IMR-90 (cell line): ENCODE data around the gene GABBR2. TPM values are rescaled to one million over a fixed set of nuclear protein-coding genes. Genes with fewer than 3 reads are reported as not detected.
A peak's percentile ranks its signal among the peaks of the same experiment; 100 is the strongest.

Experiments
- ATAC-seq: fragments of 200-7000 bp; cut with Tn5 transposase; 2 replicates; pipeline ENCODE4 v1.9.1; 2020; ENCODE audit warnings: low read depth, mild to moderate bottlenecking, moderate library complexity
- BruUV-seq: library from RNA; stranded (reverse); fragments of 400-500 nt; replicated peaks from 2 replicates; lab custom pipeline; 2021; lab: Mats Ljungman, UMichigan
- CTCF ChIA-PET: fragments of 300-600 bp; formaldehyde crosslinking; extraction: SDS; loops from one replicate; lab custom pipeline; 2021; ENCODE audit warnings: antibody characterized with exemption; lab: Yijun Ruan, JAX
- POLR2A ChIA-PET: fragments of 300-600 bp; sonication (Branson Sonifier 250); formaldehyde crosslinking; loops from one replicate; lab custom pipeline; 2022; ENCODE audit warnings: antibody characterized with exemption; ENCODE audit not compliant: unreplicated experiment; lab: Charles Lee
- DNase-seq: peaks from one replicate; pipeline ENCODE4 v3.0.0; 2013
- H2AFZ ChIP-seq: replicated peaks from 2 replicates; pipeline ENCODE3; 2013; ENCODE audit warnings: low read length, mild to moderate bottlenecking; ENCODE audit not compliant: poor library complexity
- H2AK5ac ChIP-seq: 2 replicates; pipeline ENCODE4 v1.6.1; 2013; ENCODE audit warnings: low read depth, low read length, inconsistent platforms
- H2AK9ac ChIP-seq: replicated peaks from 2 replicates; pipeline ENCODE3; 2013; ENCODE audit warnings: mild to moderate bottlenecking, low read depth, low read length, moderate library complexity; ENCODE audit not compliant: poor library complexity
- H2BK120ac ChIP-seq: 2 replicates; pipeline ENCODE4 v1.6.1; 2013; ENCODE audit warnings: low read depth, low read length, inconsistent platforms
- H2BK15ac ChIP-seq: 3 replicates; pipeline ENCODE4 v1.6.1; 2013; ENCODE audit warnings: low read depth, low read length, inconsistent platforms
- H2BK20ac ChIP-seq: 2 replicates; pipeline ENCODE4 v1.6.1; 2013; ENCODE audit warnings: low read depth, mild to moderate bottlenecking, inconsistent platforms, low read length, moderate library complexity
- H2BK5ac ChIP-seq: 2 replicates; pipeline ENCODE4 v1.6.1; 2013; ENCODE audit warnings: mild to moderate bottlenecking, low read depth, low read length, inconsistent platforms; ENCODE audit not compliant: poor library complexity, severe bottlenecking
- H3K14ac ChIP-seq: replicated peaks from 2 replicates; pipeline ENCODE4 v1.6.1; 2013; ENCODE audit warnings: low read depth, low read length, inconsistent platforms
- H3K18ac ChIP-seq: 2 replicates; pipeline ENCODE4 v1.6.1; 2013; ENCODE audit warnings: low read depth, low read length, control low read depth
- H3K23ac ChIP-seq: 2 replicates; pipeline ENCODE4 v1.6.1; 2013; ENCODE audit warnings: low read depth, low read length, inconsistent platforms
- H3K27ac ChIP-seq: 2 replicates; pipeline ENCODE4 v1.5.1; 2013; ENCODE audit warnings: mild to moderate bottlenecking, control low read depth, low read length; ENCODE audit not compliant: insufficient read depth
- H3K27me3 ChIP-seq: 2 replicates; pipeline ENCODE4 v1.6.1; 2013; ENCODE audit warnings: low read length; ENCODE audit not compliant: control insufficient read depth, insufficient read depth
- H3K36me3 ChIP-seq: 2 replicates; pipeline ENCODE4 v1.6.1; 2013; ENCODE audit warnings: low read length, mixed read lengths; ENCODE audit not compliant: control insufficient read depth, insufficient read depth
- H3K4ac ChIP-seq: 2 replicates; pipeline ENCODE4 v1.6.1; 2013; ENCODE audit warnings: low read depth, low read length, inconsistent platforms
- H3K4me1 ChIP-seq: 2 replicates; pipeline ENCODE4 v1.6.1; 2013; ENCODE audit warnings: low read length, mixed read lengths; ENCODE audit not compliant: control insufficient read depth, insufficient read depth
- H3K4me2 ChIP-seq: 2 replicates; pipeline ENCODE4 v1.6.1; 2013; ENCODE audit warnings: low read depth, mild to moderate bottlenecking, control low read depth, low read length, moderate library complexity
- H3K4me3 ChIP-seq: 2 replicates; pipeline ENCODE4 v1.5.1; 2013; ENCODE audit warnings: low read depth, mild to moderate bottlenecking, control low read depth, low read length, moderate library complexity; ENCODE audit not compliant: insufficient read depth
- H3K56ac ChIP-seq: 2 replicates; pipeline ENCODE4 v1.6.1; 2013; ENCODE audit warnings: low read length, inconsistent platforms; ENCODE audit not compliant: insufficient read depth; ENCODE audit errors: extremely low read depth
- H3K79me1 ChIP-seq, 2 experiments: 2 replicates each; pipeline ENCODE4 v1.6.1; 2013; ENCODE audit warnings: low read length in 2 of 2, inconsistent platforms in 1 of 2, low read depth in 1 of 2
- H3K9ac ChIP-seq: 2 replicates; pipeline ENCODE4 v1.6.1; 2013; ENCODE audit warnings: low read depth, low read length, control low read depth
- H3K9me1 ChIP-seq: 2 replicates; pipeline ENCODE4 v1.6.1; 2013; ENCODE audit warnings: low read length, inconsistent platforms; ENCODE audit not compliant: insufficient read depth
- H3K9me3 ChIP-seq: 2 replicates; pipeline ENCODE4 v1.6.1; 2013; ENCODE audit warnings: low read length; ENCODE audit not compliant: control insufficient read depth, insufficient read depth
- H4K20me1 ChIP-seq: 2 replicates; pipeline ENCODE4 v1.6.1; 2013; ENCODE audit warnings: low read length, inconsistent platforms; ENCODE audit not compliant: insufficient read depth
- H4K5ac ChIP-seq: 2 replicates; pipeline ENCODE4 v1.6.1; 2013; ENCODE audit warnings: mild to moderate bottlenecking, low read depth, low read length, control low read depth
- H4K8ac ChIP-seq, 2 experiments: 2 replicates each; pipeline ENCODE4 v1.6.1; 2013; ENCODE audit warnings: low read depth in 2 of 2, low read length in 2 of 2, control low read depth in 1 of 2, inconsistent platforms in 1 of 2
- H4K91ac ChIP-seq: 2 replicates; pipeline ENCODE4 v1.6.1; 2013; ENCODE audit warnings: low read depth, low read length, inconsistent platforms; ENCODE audit not compliant: insufficient read depth
- BHLHE40 ChIP-seq: fragments of 150-350 bp; IDR thresholded peaks from 2 replicates; pipeline ENCODE4 v1.6.1; 2016; ENCODE audit warnings: mild to moderate bottlenecking, low read depth, low read length
- CEBPB ChIP-seq: IDR thresholded peaks from 2 replicates; pipeline ENCODE4 v1.6.1; 2012; ENCODE audit warnings: low read depth, low read length, improper control_type of control experiment
- CHD1 ChIP-seq: IDR thresholded peaks from 2 replicates; pipeline ENCODE4 v1.6.1; 2012; ENCODE audit warnings: low read depth, low read length, improper control_type of control experiment
- CTCF ChIP-seq: conservative IDR thresholded peaks from 2 replicates; pipeline ENCODE4 v1.5.1; 2012; ENCODE audit warnings: mild to moderate bottlenecking, low read depth, low read length, improper control_type of control experiment
- ELK1 ChIP-seq: fragments of 150-350 bp; IDR thresholded peaks from 2 replicates; pipeline ENCODE4 v1.6.1; 2016; ENCODE audit warnings: low read depth, mild to moderate bottlenecking, low read length, moderate library complexity, borderline replicate concordance
- FOS ChIP-seq: fragments of 150-350 bp; IDR thresholded peaks from 2 replicates; pipeline ENCODE4 v1.6.1; 2016; ENCODE audit warnings: low read depth, low read length
- MAFK ChIP-seq: IDR thresholded peaks from 2 replicates; pipeline ENCODE4 v1.6.1; 2012; ENCODE audit warnings: low read depth, low read length, improper control_type of control experiment
- MAZ ChIP-seq: IDR thresholded peaks from 2 replicates; pipeline ENCODE4 v1.6.1; 2012; ENCODE audit warnings: low read depth, mild to moderate bottlenecking, low read length, improper control_type of control experiment, moderate library complexity, borderline replicate concordance
- MXI1 ChIP-seq: IDR thresholded peaks from 2 replicates; pipeline ENCODE4 v1.6.1; 2012; ENCODE audit warnings: low read depth, mild to moderate bottlenecking, low read length, moderate library complexity, borderline replicate concordance
- POLR2A ChIP-seq: IDR thresholded peaks from 2 replicates; pipeline ENCODE4 v1.6.1; 2012; ENCODE audit warnings: mild to moderate bottlenecking, low read depth, low read length
- RCOR1 ChIP-seq: IDR thresholded peaks from 2 replicates; pipeline ENCODE4 v1.6.1; 2012; ENCODE audit warnings: mild to moderate bottlenecking, low read length, improper control_type of control experiment; ENCODE audit not compliant: insufficient replicate concordance
- RFX5 ChIP-seq: IDR thresholded peaks from 2 replicates; pipeline ENCODE4 v1.8.0; 2012; ENCODE audit warnings: low read depth, mild to moderate bottlenecking, low read length, moderate library complexity
- SMC3 ChIP-seq: fragments of 150-350 bp; IDR thresholded peaks from 2 replicates; pipeline ENCODE4 v1.6.1; 2016; ENCODE audit warnings: low read depth, mild to moderate bottlenecking, antibody characterized with exemption, low read length, moderate library complexity
- USF2 ChIP-seq: fragments of 150-350 bp; IDR thresholded peaks from 2 replicates; pipeline ENCODE4 v1.6.1; 2017; ENCODE audit warnings: mild to moderate bottlenecking, antibody characterized with exemption, low read length, low read depth
- WGBS, 2 experiments: methylation state at CpG; one replicate each; pipeline versions ENCODE4 v1.1.5 to v1.1.7; 2013; ENCODE audit warnings: missing lambda C conversion rate in 2 of 2; ENCODE audit not compliant: insufficient read length in 1 of 2; ENCODE audit errors: extremely low coverage in 2 of 2; 5-methylcytosine and 5-hydroxymethylcytosine counted together
- dilution Hi-C: fragments of 300-500 bp; cut with HindIII; formaldehyde crosslinking; loops from one replicate; pipeline ENCODE4 v1.14.3; 2018; ENCODE audit warnings: low sequenced_read_pairs; ENCODE audit not compliant: unreplicated experiment
- in situ Hi-C: fragments of 300-500 bp; cut with MboI; formaldehyde crosslinking; loops from 3 replicates; pipeline ENCODE4 v1.14.3; 2019; ENCODE audit warnings: low sequenced_read_pairs, inconsistent platforms, mixed read lengths
- intact Hi-C: fragments of 100-400 bp; cut with micrococcal nuclease; formaldehyde crosslinking; loops from 2 replicates; pipeline ENCODE4 v1.10.0; 2022
- polyA plus RNA-seq, 3 experiments: library from polyadenylated mRNA; depleted of rRNA; stranded (reverse); fragments of >200 nt; gene quantifications; 2 replicates each; pipeline ENCODE4 v1.2.3, GENCODE V29; 2012; ENCODE audit warnings: low replicate concordance in 1 of 3
- total RNA-seq: library from RNA; depleted of rRNA; stranded (reverse); fragments of >200 nt; gene quantifications from 2 replicates; pipeline ENCODE4 v1.2.3, GENCODE V29; 2012

Gene GABBR2
- total and polyA plus RNA-seq, 2 of the 4 experiments (the other 2 are of a cell fraction) = 14.2 to 20.3 TPM

DNA sequence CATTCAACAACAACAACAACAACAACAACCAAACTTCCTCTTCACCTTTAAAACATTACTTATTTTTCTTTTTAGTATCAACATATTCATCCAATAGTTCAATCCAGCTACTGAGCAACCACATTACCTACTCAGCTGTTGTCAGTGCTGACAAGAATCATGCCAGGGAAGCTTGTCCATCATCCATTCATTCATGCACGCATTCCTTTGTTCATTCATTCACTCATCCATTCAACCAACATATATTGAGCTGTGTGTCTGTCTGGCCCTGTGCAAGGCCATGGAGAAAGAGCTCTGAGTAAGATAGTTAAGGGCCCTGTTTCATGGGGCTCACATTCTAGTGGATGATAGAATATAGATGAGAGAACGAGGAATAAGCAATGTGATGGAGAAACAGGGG is 373.1 kb downstream of the GABBR2 start:
- no peak overlapping the region; the same call in 1 of the 2 replicates for H2BK20ac ChIP-seq
- H3K4me3 ChIP-seq = no peak overlapping the region
- H3K36me3 ChIP-seq = no peaks in the 10 kb centered on the region; the same call in 1 of the 2 replicates
- no peak overlapping the region for H3K56ac ChIP-seq
- H3K9ac ChIP-seq = no peak overlapping the region
- 92% methylated on average over 1 of the region's 2 CpGs; no CpG with 5 or more reads in 1 of the 2 experiments for WGBS, 2 experiments
- H3K27ac ChIP-seq = no peak overlapping the region
- peaks cover 21% of the 10 kb centered on the region for H3K9me1 ChIP-seq
- no peaks in the 10 kb centered on the region for H3K9me3 ChIP-seq
- ATAC-seq (no peak), DNase-seq (no peak)
- H3K4me2 ChIP-seq = no peak overlapping the region
- H3K23ac ChIP-seq = no peak overlapping the region
- H3K4ac ChIP-seq = peak overlapping the region; percentile 23; the same call in 1 of the 2 replicates
- peaks cover 0 to 31% of the 10 kb centered on the region in 2 experiments; a peak in 2 of 4 replicates for H3K79me1 ChIP-seq
- peak overlapping the region; percentile 51; the same call in 1 of the 2 replicates for H2AK5ac ChIP-seq
- dilution Hi-C loops = no loop called here
- peak overlapping the region; percentile 14; the same call in 1 of the 2 replicates for H2BK120ac ChIP-seq
- H2AK9ac ChIP-seq = no peak overlapping the region
- H4K91ac ChIP-seq = no peak overlapping the region
- no peak for TF ChIP-seq MAZ
- TF ChIP-seq FOS = no peak
- no peak for TF ChIP-seq SMC3
- TF ChIP-seq MAFK = no peak
- TF ChIP-seq POLR2A = no peak
- TF ChIP-seq CTCF = no peak
- no peak for TF ChIP-seq USF2
- TF ChIP-seq RFX5 = no peak
- no peak for TF ChIP-seq BHLHE40
- no peak for TF ChIP-seq ELK1
- no peak for TF ChIP-seq CHD1
- TF ChIP-seq RCOR1 = no peak
- no peak for TF ChIP-seq MXI1
- no peak for TF ChIP-seq CEBPB
- no peaks in the 10 kb centered on the region for H4K20me1 ChIP-seq
- no peak overlapping the region; the same call in 1 of the 2 replicates for H3K18ac ChIP-seq
- no peaks in the 10 kb centered on the region for H3K27me3 ChIP-seq
- no peak overlapping the region for H2AFZ ChIP-seq
- no peak overlapping the region; a peak in 1 of 4 replicates for H4K8ac ChIP-seq
- intact Hi-C loops = no loop called here
- H2BK5ac ChIP-seq = no peak overlapping the region
- 0 out of 2 replicates have a peak overlapping the region, but pooled peaks have one; percentile 49 for H3K14ac ChIP-seq
- ChIA-PET POLR2A (no interaction called here), CTCF (no interaction called here)
- in situ Hi-C loops = no loop called here
- peak overlapping the region; percentile 49; the same call in 2 of the 3 replicates for H2BK15ac ChIP-seq
- H4K5ac ChIP-seq = no peak overlapping the region
- BruUV-seq = no TSS peak
- peaks cover 9% of the 10 kb centered on the region for H3K4me1 ChIP-seq
